ENCODE results near the gene OLIG1.

GRCh38 chr21:33055991-33056390, 13.9 kb upstream of the OLIG1 start:
- TF ChIP-seq CTCF (IDR thresholded peaks at IDR 0.05) (no peak), POLR2A (IDR thresholded peaks at IDR 0.05) (no peak), POLR2AphosphoS5 (IDR thresholded peaks at IDR 0.05; ENCODE audit: insufficient read depth in 1 of 2, low read depth in 1 of 2) (no peak)
